Subcutaneous adipose tissue (tissue), 4 donors: ENCODE data around the gene GNAS-AS1. TPM values are rescaled to one million over a fixed set of nuclear protein-coding genes. Genes with fewer than 3 reads are reported as not detected.

Experiments used
- CTCF ChIP-seq: fragments of 450-650 bp; IDR thresholded peaks from one replicate; pipeline ENCODE4 v1.5.1; 2016; ENCODE audit warnings: low read depth, mild to moderate bottlenecking, control low read depth, antibody characterized with exemption, moderate library complexity
- small RNA-seq: library from RNA; depleted of rRNA; stranded (forward); fragments of <200 nt; gene quantifications from one replicate; pipeline ENCODE3, GENCODE V24; 2016
- total RNA-seq, 4 donors: library from RNA; depleted of rRNA; stranded (reverse); fragments of >200 nt; gene quantifications; one replicate each; pipeline ENCODE4 v1.1.0, GENCODE V29; 2016

Gene GNAS-AS1
- total RNA-seq, 4 donors from 2014 or later: 0.34 TPM; not detected in 3

- TF ChIP-seq CTCF: no peak
These were observed 77.9 kb downstream of the GNAS-AS1 start for GRCh38 chr20:58772786-58773185.

Small RNAs within 50 kb of the gene (small RNA-seq; reads per million reads assigned to genes)
- gene MIR298 (not detected), gene RF02127 (not detected), gene RF02128 (not detected), gene RF02130 (not detected), gene RF02131 (not detected)

Other genes with a start within 250 kb of the GNAS-AS1 start
- 100 to 1,000 TPM in 1 of 4 donors, 10 to 100 TPM in 3; 53.2 to 112 (median 65.8) TPM for gene STX16, start 199.6 kb downstream of the GNAS-AS1 start, total RNA-seq
- gene NPEPL1, start 158.1 kb downstream of the GNAS-AS1 start, total RNA-seq: 10 to 100 TPM; 20.7 to 53.3 (median 36.4) TPM
- 1,000 to 10,000 TPM in 1 of 4 donors, 100 to 1,000 TPM in 3; 671 to 1,187 (median 863) TPM for gene GNAS, start 1.8 kb upstream of the GNAS-AS1 start, total RNA-seq
- gene NELFCD, start 130.4 kb upstream of the GNAS-AS1 start, total RNA-seq: 10 to 100 TPM; 36.3 to 64.8 (median 47.0) TPM
- 100 to 1,000 TPM; 150 to 496 (median 222) TPM for gene CTSZ, start 156.4 kb upstream of the GNAS-AS1 start, total RNA-seq
- gene TUBB1, start 168.5 kb upstream of the GNAS-AS1 start, total RNA-seq: under 1 TPM in 1 of 4 donors, not detected in 3; 0.33 TPM
- 10 to 100 TPM; 35.8 to 90.0 (median 38.6) TPM for gene ATP5F1E, start 181.4 kb upstream of the GNAS-AS1 start, total RNA-seq
- gene PRELID3B, start 191.9 kb upstream of the GNAS-AS1 start, total RNA-seq: 10 to 100 TPM; 39.2 to 83.2 (median 46.3) TPM